NT2/D1 (cell line): Measurements from ENCODE around the gene LCE7A.
A peak's percentile ranks its signal among the peaks of the same experiment; 100 is the strongest.

Experiments used
- DNase-seq: peaks from one replicate; pipeline ENCODE4 v3.0.0-alpha.2; 2011; ENCODE audit warnings: low read depth, low spot score
- H3K27me3 ChIP-seq: 2 replicates; pipeline ENCODE4 v1.6.0; 2011; ENCODE audit warnings: mild to moderate bottlenecking; ENCODE audit not compliant: insufficient read length, insufficient read depth
- H3K36me3 ChIP-seq: 2 replicates; pipeline ENCODE4 v1.6.1; 2011; ENCODE audit warnings: mild to moderate bottlenecking, low read length, mixed read lengths; ENCODE audit not compliant: insufficient read depth, insufficient read length
- H3K4me1 ChIP-seq: 2 replicates; pipeline ENCODE4 v1.5.1; 2011; ENCODE audit not compliant: insufficient read depth, insufficient read length
- H3K4me3 ChIP-seq: 2 replicates; pipeline ENCODE4 v1.5.1; 2011; ENCODE audit warnings: low read depth; ENCODE audit not compliant: insufficient read length
- H3K9ac ChIP-seq: 2 replicates; pipeline ENCODE4 v1.6.0; 2011; ENCODE audit warnings: low read depth; ENCODE audit not compliant: insufficient read length
- H3K9me3 ChIP-seq: 2 replicates; pipeline ENCODE4 v1.5.1; 2011; ENCODE audit warnings: mild to moderate bottlenecking, low read length; ENCODE audit not compliant: insufficient read depth
- SUZ12 ChIP-seq: IDR thresholded peaks from 2 replicates; pipeline ENCODE4 v1.6.1; 2011; ENCODE audit not compliant: insufficient read length, insufficient read depth; ENCODE audit errors: extremely low read depth
- YY1 ChIP-seq: IDR thresholded peaks from 2 replicates; pipeline ENCODE4 v1.6.1; 2011; ENCODE audit not compliant: insufficient read length, insufficient read depth
- ZNF274 ChIP-seq: IDR thresholded peaks from 2 replicates; pipeline ENCODE4 v1.6.1; 2011; ENCODE audit warnings: mild to moderate bottlenecking, low read depth, low read length

Gene LCE7A

DNA sequence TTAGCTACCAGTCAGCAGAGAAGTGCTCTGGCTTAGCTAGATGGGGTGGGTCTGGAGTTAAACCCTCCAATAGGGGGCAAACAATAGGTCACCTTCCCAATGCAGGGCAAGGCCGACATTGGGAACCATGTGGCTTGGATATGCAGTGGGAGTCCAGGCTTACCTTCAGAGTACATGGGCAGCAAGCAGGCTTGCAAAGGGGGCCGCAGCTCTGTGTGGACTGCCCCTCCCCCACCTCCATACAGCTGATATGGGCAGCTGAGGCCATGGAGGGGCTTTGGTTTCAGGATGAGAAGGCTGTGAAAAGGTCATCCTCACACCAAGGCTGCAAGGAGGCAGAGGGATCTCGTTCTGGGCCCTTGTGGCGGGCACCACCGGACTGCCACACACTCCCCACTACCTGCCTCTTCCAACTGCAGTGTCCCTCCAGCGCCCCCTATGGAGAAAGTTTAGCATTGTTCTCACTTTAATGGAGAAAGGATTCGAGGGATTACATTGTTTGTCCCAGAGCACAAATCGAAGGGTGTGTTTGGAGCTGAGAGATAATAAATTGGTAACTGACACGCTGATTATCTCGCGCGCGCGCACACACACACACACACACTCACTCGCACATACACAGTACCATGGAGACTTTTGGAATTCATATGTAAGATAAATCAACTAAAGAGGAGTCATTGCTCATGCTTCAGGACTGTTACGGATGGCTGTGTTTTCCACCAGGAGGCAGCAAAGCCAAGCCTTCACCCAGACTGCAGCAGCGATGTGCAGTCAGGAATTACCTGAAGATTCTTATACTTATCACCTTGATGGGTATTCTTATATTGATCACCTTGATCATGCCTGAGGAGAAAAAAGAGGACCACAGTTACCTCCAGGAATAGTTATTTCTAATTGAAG is 11.3 kb downstream of the LCE7A start:
- no peaks in the 10 kb centered on the region for H3K9me3 ChIP-seq
- TF ChIP-seq YY1 (no peak), ZNF274 (no peak), SUZ12 (no peak)
- H3K27me3 ChIP-seq: no peaks in the 10 kb centered on the region
- H3K4me3 ChIP-seq: no peak overlapping the region
- no peak overlapping the region for H3K9ac ChIP-seq
- no peaks in the 10 kb centered on the region for H3K36me3 ChIP-seq
- peak; percentile 68 for DNase-seq
- H3K4me1 ChIP-seq: no peaks in the 10 kb centered on the region

DNA sequence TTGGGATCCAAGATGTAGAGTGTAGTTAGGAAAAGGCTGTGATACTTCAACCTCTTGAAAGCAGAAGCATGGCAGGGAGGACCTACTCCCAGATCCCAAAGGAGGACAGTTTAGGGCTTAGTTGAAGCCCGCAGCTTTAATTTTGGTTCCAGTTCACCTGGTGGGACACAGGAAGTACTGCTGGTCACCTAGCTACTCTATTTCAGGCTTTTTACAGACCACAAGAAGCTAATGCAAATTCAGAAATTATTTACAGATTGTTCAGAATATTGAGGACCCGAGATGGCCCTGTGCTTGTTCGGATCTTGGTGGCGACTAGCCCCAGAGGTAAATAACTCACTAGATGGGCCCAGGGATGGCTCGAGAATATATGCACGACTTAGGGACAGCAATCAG is 11.9 kb downstream of the LCE7A start:
- no peaks in the 10 kb centered on the region for H3K9me3 ChIP-seq
- H3K4me3 ChIP-seq: no peak overlapping the region
- DNase-seq: no peak
- no peaks in the 10 kb centered on the region for H3K27me3 ChIP-seq
- H3K36me3 ChIP-seq: no peaks in the 10 kb centered on the region
- no peaks in the 10 kb centered on the region for H3K4me1 ChIP-seq
- TF ChIP-seq SUZ12: no peak
- no peak for TF ChIP-seq YY1
- TF ChIP-seq ZNF274: no peak
- no peak overlapping the region for H3K9ac ChIP-seq

DNA sequence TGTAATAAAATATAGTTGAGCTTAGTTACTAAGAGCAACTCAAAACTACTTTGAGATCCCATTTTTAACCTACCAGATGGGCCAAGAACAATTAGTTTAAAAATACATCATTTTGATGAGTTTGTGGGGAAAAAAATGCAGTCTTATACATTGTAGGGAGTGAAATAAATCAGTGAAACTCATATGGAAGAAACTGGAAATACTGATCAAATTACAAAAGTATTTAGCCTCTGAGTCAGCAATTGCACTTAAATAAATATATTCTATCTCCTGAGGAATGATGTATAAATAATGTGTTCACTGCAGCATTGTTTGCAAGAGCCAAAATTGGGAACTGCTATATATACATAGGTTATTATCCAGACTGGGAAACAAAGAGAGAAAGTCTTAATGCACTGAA is 13.7 kb downstream of the LCE7A start:
- DNase-seq: no peak
- H3K9ac ChIP-seq: no peak overlapping the region
- H3K27me3 ChIP-seq: no peaks in the 10 kb centered on the region
- no peaks in the 10 kb centered on the region for H3K36me3 ChIP-seq
- H3K4me3 ChIP-seq: no peak overlapping the region
- TF ChIP-seq YY1 (no peak), SUZ12 (no peak), ZNF274 (no peak)
- no peaks in the 10 kb centered on the region for H3K9me3 ChIP-seq
- no peaks in the 10 kb centered on the region for H3K4me1 ChIP-seq

DNA sequence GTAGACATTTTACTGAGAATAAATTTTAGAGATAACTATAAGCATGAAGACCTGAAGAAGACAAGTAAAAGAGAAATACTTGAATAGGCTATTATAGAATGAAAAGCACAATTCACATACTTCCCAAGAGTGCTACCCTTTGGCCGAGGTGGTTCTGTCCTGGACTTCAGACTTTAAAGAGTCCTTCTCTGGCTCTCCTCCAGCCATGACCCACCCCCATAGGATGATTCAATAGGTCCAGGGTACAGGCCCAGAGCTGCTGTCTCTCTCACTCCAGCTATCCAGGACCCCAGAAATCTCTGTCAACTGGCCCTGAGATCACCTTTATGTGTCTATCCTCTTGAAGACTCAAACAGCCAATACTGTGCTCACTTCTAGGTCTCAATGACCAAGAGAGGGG is 17.0 kb downstream of the LCE7A start:
- H3K4me1 ChIP-seq: no peaks in the 10 kb centered on the region
- no peak overlapping the region for H3K4me3 ChIP-seq
- no peaks in the 10 kb centered on the region for H3K27me3 ChIP-seq
- no peak for DNase-seq
- H3K9me3 ChIP-seq: no peaks in the 10 kb centered on the region
- TF ChIP-seq YY1 (no peak), SUZ12 (no peak), ZNF274 (no peak)
- no peaks in the 10 kb centered on the region for H3K36me3 ChIP-seq
- no peak overlapping the region for H3K9ac ChIP-seq

DNA sequence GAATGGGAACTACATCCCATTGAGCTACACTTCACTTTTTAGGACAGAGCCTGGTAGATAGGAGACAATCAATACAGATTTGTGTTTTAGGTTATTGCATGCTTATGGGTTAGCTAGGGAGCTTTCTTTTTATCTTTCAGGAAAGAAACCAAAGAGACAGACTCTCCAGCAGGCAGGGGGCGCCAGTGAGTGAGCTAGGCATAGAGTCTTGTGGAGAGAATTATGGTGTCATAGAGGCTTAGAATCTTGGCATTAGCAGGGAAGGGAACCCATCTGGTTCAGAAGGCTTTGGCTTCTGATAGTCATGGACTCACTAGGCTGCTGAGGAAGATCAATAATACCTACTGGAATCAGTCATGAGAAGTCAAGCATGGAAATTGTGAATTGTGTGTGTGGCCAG is 18.2 kb downstream of the LCE7A start, which contains the start of gene SMCP:
SMCP (plus strand) TSS at position 281 of the 400 bp plus-strand sequence. CDS start 6,101 bp downstream, outside the sequence.
- Histone ChIP-seq H3K9ac (no peak within 1 kb of the TSS), H3K27me3 (no peaks in the 10 kb centered on the region), H3K36me3 (no peaks in the 10 kb centered on the region), H3K4me3 (no peak within 1 kb of the TSS), H3K9me3 (no peaks in the 10 kb centered on the region), H3K4me1 (no peaks in the 10 kb centered on the region)
- TF ChIP-seq SUZ12 (no peak), ZNF274 (no peak), YY1 (no peak)
- DNase-seq: peak; percentile 22

DNA sequence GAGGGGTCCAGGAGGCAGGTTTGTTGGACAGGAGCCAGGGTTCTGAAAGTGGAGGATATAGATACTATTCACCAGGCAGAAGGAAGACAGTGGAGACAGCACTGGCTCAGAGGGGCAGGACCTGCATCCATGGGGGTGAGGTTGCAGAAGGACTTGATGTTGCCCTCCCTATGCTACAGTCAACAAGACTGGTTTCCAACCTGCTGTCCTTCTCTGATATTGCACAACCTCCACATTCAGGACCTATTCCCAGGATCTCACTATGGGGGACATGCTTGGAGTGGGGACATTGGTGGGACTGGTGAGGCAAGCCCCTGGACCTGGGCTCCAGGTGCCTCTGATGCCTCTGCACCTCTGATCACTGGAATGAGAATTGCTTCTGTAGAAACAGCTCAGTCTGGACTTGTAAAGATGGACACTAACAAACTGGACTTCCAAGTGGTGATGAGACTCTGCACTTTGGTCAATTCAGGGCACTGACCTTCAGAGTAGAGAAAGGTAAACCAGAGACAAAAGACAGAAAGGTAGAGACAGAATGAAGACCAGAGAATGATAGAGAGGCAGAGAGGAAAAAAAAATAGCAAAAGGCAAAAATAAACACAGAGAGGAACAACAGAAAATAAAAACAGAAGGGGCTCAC is 19.9 kb downstream of the LCE7A start:
- Histone ChIP-seq H3K4me1 (no peaks in the 10 kb centered on the region), H3K36me3 (no peaks in the 10 kb centered on the region), H3K27me3 (no peaks in the 10 kb centered on the region), H3K9ac (no peak overlapping the region), H3K9me3 (no peaks in the 10 kb centered on the region), H3K4me3 (no peak overlapping the region)
- no peak for TF ChIP-seq SUZ12
- no peak for TF ChIP-seq YY1
- TF ChIP-seq ZNF274: no peak
- no peak for DNase-seq

DNA sequence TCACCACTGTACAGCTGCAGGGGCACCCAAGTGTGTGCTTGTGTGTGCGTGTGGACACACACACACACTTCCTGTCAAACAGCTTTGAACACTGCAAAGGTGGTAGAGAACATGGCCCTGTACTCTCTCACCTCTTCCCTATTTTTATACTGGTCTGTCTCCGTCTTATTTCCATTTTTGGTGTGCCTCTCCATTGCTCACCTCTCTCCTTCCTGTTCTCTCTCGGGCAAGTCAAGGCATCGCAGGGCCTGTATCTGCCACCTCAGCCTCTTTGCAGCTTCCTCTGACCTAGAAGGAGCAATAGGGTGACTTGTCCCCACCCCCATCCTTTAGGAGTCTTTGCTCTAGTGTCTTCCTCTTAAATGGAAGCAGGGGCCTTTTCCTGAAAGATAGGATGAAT is 20.5 kb downstream of the LCE7A start:
- Histone ChIP-seq H3K9ac (no peak overlapping the region), H3K4me1 (no peaks in the 10 kb centered on the region), H3K9me3 (no peaks in the 10 kb centered on the region), H3K36me3 (no peaks in the 10 kb centered on the region), H3K4me3 (no peak overlapping the region), H3K27me3 (no peaks in the 10 kb centered on the region)
- no peak for DNase-seq
- TF ChIP-seq YY1 (no peak), ZNF274 (no peak), SUZ12 (no peak)
